H9 (cell line): ENCODE measurements around the gene EIF3F. TPM values are rescaled to one million over a fixed set of nuclear protein-coding genes. Genes with fewer than 3 reads are reported as not detected.
A peak's percentile ranks its signal among the peaks of the same experiment; 100 is the strongest.

Experiments used
- DNase-seq: peaks from one replicate; pipeline ENCODE4 v3.0.0-alpha.2; 2017
- H2AFZ ChIP-seq: one replicate; pipeline ENCODE4 v1.6.1; 2013; ENCODE audit warnings: mild to moderate bottlenecking, low read length, control low read depth, moderate library complexity
- H2AK5ac ChIP-seq: 2 replicates; pipeline ENCODE4 v1.6.1; 2013; ENCODE audit warnings: low read length, control low read depth, mixed read lengths; ENCODE audit not compliant: insufficient read length
- H2BK120ac ChIP-seq: one replicate; pipeline ENCODE4 v1.6.1; 2013; ENCODE audit warnings: low read depth, mild to moderate bottlenecking, low read length, control low read depth, inconsistent platforms; ENCODE audit not compliant: poor library complexity, severe bottlenecking
- H2BK12ac ChIP-seq: 2 replicates; pipeline ENCODE4 v1.6.1; 2013; ENCODE audit warnings: low read length, control low read depth, mixed read lengths, low read depth; ENCODE audit not compliant: insufficient read length
- H2BK15ac ChIP-seq: 2 replicates; pipeline ENCODE4 v1.6.1; 2013; ENCODE audit warnings: low read depth, low read length, control low read depth
- H2BK20ac ChIP-seq: one replicate; pipeline ENCODE4 v1.6.1; 2013; ENCODE audit warnings: low read depth, mild to moderate bottlenecking, low read length, control low read depth, inconsistent platforms; ENCODE audit not compliant: poor library complexity, severe bottlenecking
- H2BK5ac ChIP-seq: 2 replicates; pipeline ENCODE4 v1.6.1; 2013; ENCODE audit warnings: low read length, control low read depth, mixed read lengths; ENCODE audit not compliant: insufficient read length
- H3K14ac ChIP-seq: 2 replicates; pipeline ENCODE4 v1.6.1; 2013; ENCODE audit warnings: low read length, control low read depth; ENCODE audit not compliant: insufficient read depth
- H3K18ac ChIP-seq: 2 replicates; pipeline ENCODE4 v1.6.1; 2013; ENCODE audit warnings: low read depth, mild to moderate bottlenecking, mixed read lengths, low read length, control low read depth; ENCODE audit not compliant: insufficient read length
- H3K23ac ChIP-seq: 2 replicates; pipeline ENCODE4 v1.6.1; 2013; ENCODE audit warnings: low read length, control low read depth, mixed read lengths, low read depth; ENCODE audit not compliant: insufficient read length
- H3K23me2 ChIP-seq: 2 replicates; pipeline ENCODE4 v1.6.1; 2013; ENCODE audit warnings: low read depth, mild to moderate bottlenecking, mixed read lengths, low read length, control low read depth; ENCODE audit not compliant: insufficient read length, poor library complexity, severe bottlenecking
- H3K27ac ChIP-seq: 2 replicates; pipeline ENCODE4 v1.5.1; 2013; ENCODE audit warnings: low read length, control low read depth, mixed read lengths, low read depth; ENCODE audit not compliant: insufficient read length
- H3K27me3 ChIP-seq: 2 replicates; pipeline ENCODE4 v1.6.1; 2013; ENCODE audit warnings: low read length, control low read depth, inconsistent platforms; ENCODE audit not compliant: insufficient read depth
- H3K4ac ChIP-seq: 2 replicates; pipeline ENCODE4 v1.6.1; 2013; ENCODE audit warnings: low read depth, mild to moderate bottlenecking, control low read depth, inconsistent platforms, low read length, moderate library complexity
- H3K4me1 ChIP-seq: 2 replicates; pipeline ENCODE4 v1.6.1; 2013; ENCODE audit warnings: low read length, control low read depth, inconsistent platforms; ENCODE audit not compliant: insufficient read depth
- H3K4me2 ChIP-seq: 2 replicates; pipeline ENCODE4 v1.6.1; 2013; ENCODE audit warnings: low read length, control low read depth, mixed read lengths; ENCODE audit not compliant: insufficient read length, insufficient read depth
- H3K56ac ChIP-seq: 2 replicates; pipeline ENCODE4 v1.6.1; 2013; ENCODE audit warnings: low read depth, mild to moderate bottlenecking, mixed read lengths, low read length, control low read depth; ENCODE audit not compliant: insufficient read length
- H3K79me1 ChIP-seq: 2 replicates; pipeline ENCODE4 v1.6.1; 2013; ENCODE audit warnings: low read depth, mild to moderate bottlenecking, moderate library complexity, low read length, control low read depth, inconsistent platforms; ENCODE audit not compliant: insufficient read depth, poor library complexity, severe bottlenecking
- H3K79me2 ChIP-seq: 2 replicates; pipeline ENCODE4 v1.6.1; 2013; ENCODE audit warnings: low read length, control low read depth, inconsistent platforms; ENCODE audit not compliant: insufficient read depth
- H3K9ac ChIP-seq: 2 replicates; pipeline ENCODE4 v1.6.1; 2013; ENCODE audit warnings: low read length, control low read depth, mixed read lengths; ENCODE audit not compliant: insufficient read length; ENCODE audit errors: extremely low read depth
- H3K9me3 ChIP-seq: one replicate; pipeline ENCODE4 v1.6.1; 2013; ENCODE audit warnings: low read depth, low read length, inconsistent platforms; ENCODE audit not compliant: control insufficient read depth
- H3T11ph ChIP-seq: one replicate; pipeline ENCODE4 v1.6.1; 2013; ENCODE audit warnings: mild to moderate bottlenecking, low read length, control low read depth, inconsistent platforms
- H4K20me1 ChIP-seq: one replicate; pipeline ENCODE4 v1.6.1; 2013; ENCODE audit not compliant: control insufficient read depth, insufficient read length, insufficient read depth
- H4K5ac ChIP-seq: 2 replicates; pipeline ENCODE4 v1.6.1; 2013; ENCODE audit warnings: low read depth, mild to moderate bottlenecking, mixed read lengths, low read length, control low read depth; ENCODE audit not compliant: insufficient read length
- H4K8ac ChIP-seq: replicated peaks from 2 replicates; pipeline ENCODE4 v1.6.1; 2013; ENCODE audit warnings: low read length, control low read depth, mixed read lengths, low read depth; ENCODE audit not compliant: insufficient read length
- H4K91ac ChIP-seq: 2 replicates; pipeline ENCODE4 v1.6.1; 2013; ENCODE audit warnings: low read depth, mild to moderate bottlenecking, moderate library complexity, mixed read lengths, low read length, control low read depth; ENCODE audit not compliant: insufficient read length
- H3K27ac Mint-ChIP-seq, 3 experiments: 2 replicates in 2 of 3; 3 replicates in 1 of 3; pipeline ENCODE4 v1.8.0; 2020 to 2021; ENCODE audit warnings: mixed read lengths in 3 of 3, mild to moderate bottlenecking in 1 of 3, moderate library complexity in 1 of 3
- H3K27me3 Mint-ChIP-seq: 2 replicates; pipeline ENCODE4 v1.8.0; 2021; ENCODE audit warnings: low read depth, mild to moderate bottlenecking, moderate library complexity, mixed read lengths
- H3K36me3 Mint-ChIP-seq, 3 experiments: 2 replicates in 2 of 3; 3 replicates in 1 of 3; pipeline ENCODE4 v1.8.0; 2020 to 2021; ENCODE audit warnings: low read depth in 3 of 3, mixed read lengths in 3 of 3; ENCODE audit not compliant: insufficient read depth in 1 of 3
- H3K4me1 Mint-ChIP-seq, 2 experiments: 2 replicates each; pipeline ENCODE4 v1.8.0; 2020; ENCODE audit warnings: mixed read lengths in 2 of 2
- H3K4me3 Mint-ChIP-seq, 2 experiments: 2 replicates in 1 of 2; 3 replicates in 1 of 2; pipeline ENCODE4 v1.8.0; 2020 to 2021; ENCODE audit warnings: mild to moderate bottlenecking in 2 of 2, mixed read lengths in 2 of 2, moderate library complexity in 1 of 2
- H3K9me3 Mint-ChIP-seq, 2 experiments: 2 replicates in 1 of 2; 3 replicates in 1 of 2; pipeline ENCODE4 v1.8.0; 2020; ENCODE audit warnings: mild to moderate bottlenecking in 2 of 2, mixed read lengths in 2 of 2, moderate library complexity in 1 of 2
- CTCF ChIP-seq: fragments of 200-600 bp; sonication (generic); conservative IDR thresholded peaks from 3 replicates; pipeline ENCODE4 v1.8.0; 2021; ENCODE audit warnings: antibody characterized with exemption, mild to moderate bottlenecking
- WGBS: extraction: QIAGEN DNeasy Blood & Tissue Kit; methylation state at CpG from one replicate; pipeline ENCODE4 v1.1.7; 2013; ENCODE audit warnings: missing lambda C conversion rate, low lambda C conversion rate, mixed read lengths; ENCODE audit not compliant: insufficient read length; ENCODE audit errors: extremely low coverage; 5-methylcytosine and 5-hydroxymethylcytosine counted together
- total RNA-seq: library from RNA; stranded (reverse); gene quantifications from 2 replicates; pipeline ENCODE4 v1.2.1, GENCODE V29; 2021

EIF3F gene
- total RNA-seq, 1 experiment from 2014 or later, result 348 TPM

GRCh38 chr11:8049084-8049483 is 61.9 kb downstream of the EIF3F start:
- Histone ChIP-seq H3K18ac (no peak overlapping the region), H4K5ac (no peak overlapping the region), H3K56ac (no peak overlapping the region), H3T11ph (no peak overlapping the region), H2BK12ac (no peak overlapping the region), H3K14ac (no peak overlapping the region), H4K91ac (no peak overlapping the region), H3K9me3 (no peaks in the 10 kb centered on the region), H2BK15ac (no peak overlapping the region), H3K9ac (no peak overlapping the region), H2BK20ac (no peak overlapping the region), H4K8ac (no peak overlapping the region), H3K23ac (no peak overlapping the region), H2BK120ac (no peak overlapping the region), H3K27ac (no peak overlapping the region), H4K20me1 (no peaks in the 10 kb centered on the region), H3K27me3 (no peaks in the 10 kb centered on the region), H2BK5ac (no peak overlapping the region), H3K4me2 (no peak overlapping the region), H3K79me2 (no peaks in the 10 kb centered on the region), H3K23me2 (no peaks in the 10 kb centered on the region), H2AFZ (no peak overlapping the region), H3K79me1 (no peaks in the 10 kb centered on the region), H3K4me1 (no peaks in the 10 kb centered on the region), H3K4ac (no peak overlapping the region), H2AK5ac (no peak overlapping the region)
- no peak overlapping the region for H3K4me3 Mint-ChIP-seq
- H3K4me1 Mint-ChIP-seq, result peaks cover 0 to 3% of the 10 kb centered on the region in 2 experiments; a peak in 2 of 4 replicates
- H3K27ac Mint-ChIP-seq, result no peak overlapping the region
- WGBS, result no CpG with 5 or more reads among the region's 3 CpGs
- H3K27me3 Mint-ChIP-seq, result peaks cover 23% of the 10 kb centered on the region
- no peaks in the 10 kb centered on the region for H3K36me3 Mint-ChIP-seq
- peak; percentile 8 for DNase-seq
- H3K9me3 Mint-ChIP-seq, result no peaks in the 10 kb centered on the region; a peak in 1 of 5 replicates
- TF ChIP-seq CTCF, result no peak

Other genes starting within 250 kb of the EIF3F start
- not detected in 2 replicates for gene OR5P2, start 190.4 kb upstream of the EIF3F start, total RNA-seq
- gene OR5P3, start 156.5 kb upstream of the EIF3F start, total RNA-seq, result not detected in 2 replicates
- gene OR10A6, start 56.1 kb upstream of the EIF3F start, total RNA-seq, result not detected in 2 replicates
- gene OR10A3, start 45.6 kb upstream of the EIF3F start, total RNA-seq, result not detected in 2 replicates
- not detected in 2 replicates for gene NLRP10, start 21.9 kb upstream of the EIF3F start, total RNA-seq
- gene TUB, start 93.9 kb downstream of the EIF3F start, total RNA-seq, result 14.8 and 14.9 TPM in 2 replicates
- 19.9 and 23.7 TPM in 2 replicates for gene RIC3, start 181.7 kb downstream of the EIF3F start, total RNA-seq